IPS DF 19.7 (cell line): ENCODE results near the gene SNX21.
A peak's percentile ranks its signal among the peaks of the same experiment; 100 is the strongest.
"Not testable (repeated sequence)": the region's sequence is repeated elsewhere in the genome, so short reads cannot be mapped to it uniquely, and the experiment has no call there.

Experiments used
- DNase-seq: peaks from one replicate; pipeline ENCODE4 v3.0.0-alpha.2; 2013; ENCODE audit warnings: low read depth, low spot score

Gene SNX21, protein sequence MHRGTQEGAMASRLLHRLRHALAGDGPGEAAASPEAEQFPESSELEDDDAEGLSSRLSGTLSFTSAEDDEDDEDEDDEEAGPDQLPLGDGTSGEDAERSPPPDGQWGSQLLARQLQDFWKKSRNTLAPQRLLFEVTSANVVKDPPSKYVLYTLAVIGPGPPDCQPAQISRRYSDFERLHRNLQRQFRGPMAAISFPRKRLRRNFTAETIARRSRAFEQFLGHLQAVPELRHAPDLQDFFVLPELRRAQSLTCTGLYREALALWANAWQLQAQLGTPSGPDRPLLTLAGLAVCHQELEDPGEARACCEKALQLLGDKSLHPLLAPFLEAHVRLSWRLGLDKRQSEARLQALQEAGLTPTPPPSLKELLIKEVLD

DNA sequence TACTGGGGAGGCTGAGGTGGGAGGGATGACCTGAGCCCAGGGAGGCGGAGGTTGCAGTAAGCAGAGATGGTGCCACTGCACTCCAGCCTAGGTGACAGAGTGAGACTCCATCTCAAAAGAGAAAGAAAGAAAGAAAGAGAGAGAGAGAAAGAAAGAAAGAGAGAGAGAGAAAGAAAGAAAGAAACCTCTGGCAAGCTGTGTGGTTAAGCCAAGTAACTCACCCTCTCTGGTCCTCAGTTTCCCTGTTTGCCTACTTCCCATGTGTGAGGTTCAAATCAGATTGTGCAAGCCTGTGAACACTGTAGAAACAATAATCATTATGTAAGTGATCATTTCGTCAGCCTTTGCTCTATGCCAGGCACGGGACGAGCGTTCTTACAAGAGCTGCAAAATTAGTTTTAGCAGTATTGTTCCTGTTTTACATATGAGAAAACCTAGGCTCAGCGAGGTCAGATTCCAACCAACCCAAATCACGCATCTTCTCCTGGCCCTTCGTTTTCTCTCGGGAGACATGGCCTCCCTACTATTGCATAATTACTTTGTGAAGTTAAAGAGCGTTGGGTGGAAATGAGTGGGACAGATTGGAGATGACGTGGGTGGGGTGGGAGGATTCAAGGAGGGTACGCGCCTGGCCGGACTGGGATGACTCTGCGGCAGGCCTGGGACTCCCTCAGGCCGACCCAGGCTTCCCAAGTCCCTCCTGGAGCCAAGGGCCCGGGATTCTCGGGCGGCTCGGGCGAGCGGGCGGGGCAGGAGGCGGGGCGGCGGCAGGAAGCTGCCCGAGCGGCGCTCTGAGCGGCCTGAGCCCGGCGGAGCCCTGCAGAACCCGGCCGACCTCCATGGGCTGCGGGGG, at the start of gene SNX21:
TSS of gene SNX21 (plus strand) at position 770 of the 853 bp plus-strand sequence. CDS start 121 bp downstream, outside the sequence.
- DNase-seq = no peak

DNA sequence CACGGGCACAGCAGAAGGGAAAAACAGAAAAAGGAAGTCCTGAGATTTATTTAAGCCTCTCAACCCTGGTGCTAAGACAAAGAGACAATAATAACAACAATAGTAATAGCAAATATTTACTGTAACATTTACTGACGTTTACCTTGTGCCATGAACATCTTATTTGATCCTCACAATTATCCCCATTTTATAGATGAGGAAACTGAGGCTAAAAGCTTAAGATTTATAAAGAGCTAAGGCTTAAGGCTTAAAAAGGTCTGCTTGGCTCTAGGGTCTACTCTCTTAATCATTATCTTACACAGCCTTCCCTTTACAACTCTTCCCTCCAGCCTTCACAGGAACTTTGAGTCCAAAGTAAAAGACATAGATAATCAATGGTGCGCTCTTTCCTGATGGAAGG, 45.2 kb upstream of the SNX21 start:
- DNase-seq = no peak

DNA sequence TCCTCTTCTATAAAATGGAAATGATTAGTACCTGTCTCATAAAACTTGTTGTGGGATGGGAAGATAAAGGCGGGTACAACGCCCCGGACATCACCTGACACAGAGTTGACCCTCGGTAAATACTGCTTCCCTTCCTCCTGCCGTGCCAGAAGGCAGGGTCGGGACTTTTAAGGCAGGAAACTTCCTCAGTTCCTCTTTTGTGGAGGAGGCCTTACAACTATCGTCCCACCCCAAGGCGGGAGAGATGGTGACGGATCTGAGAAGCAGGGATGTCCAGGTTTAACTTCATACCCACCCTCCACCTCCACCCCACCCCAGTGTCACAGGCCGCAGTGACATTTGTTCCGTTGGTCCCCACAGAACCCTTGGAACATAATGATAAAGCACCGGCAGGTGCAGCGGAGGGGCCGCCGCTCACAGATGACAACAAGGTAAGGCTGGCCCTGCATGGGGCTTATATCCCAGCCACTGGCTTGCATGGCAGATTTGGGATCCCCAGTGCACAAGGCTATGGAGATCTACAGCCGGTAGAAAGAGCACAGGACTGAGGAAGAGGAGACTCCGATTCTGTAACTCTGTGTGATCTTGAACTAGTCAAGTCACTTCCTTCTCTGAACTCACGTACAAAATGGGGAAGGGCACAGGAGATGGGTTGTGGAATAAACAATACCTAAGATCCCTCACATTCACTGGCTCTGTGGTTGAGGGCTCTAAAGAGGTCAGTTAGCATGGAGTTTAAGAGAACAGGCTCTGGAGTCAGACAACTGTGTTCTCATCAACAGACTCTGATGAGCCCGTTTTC, 41.1 kb upstream of the SNX21 start:
- no peak for DNase-seq

DNA sequence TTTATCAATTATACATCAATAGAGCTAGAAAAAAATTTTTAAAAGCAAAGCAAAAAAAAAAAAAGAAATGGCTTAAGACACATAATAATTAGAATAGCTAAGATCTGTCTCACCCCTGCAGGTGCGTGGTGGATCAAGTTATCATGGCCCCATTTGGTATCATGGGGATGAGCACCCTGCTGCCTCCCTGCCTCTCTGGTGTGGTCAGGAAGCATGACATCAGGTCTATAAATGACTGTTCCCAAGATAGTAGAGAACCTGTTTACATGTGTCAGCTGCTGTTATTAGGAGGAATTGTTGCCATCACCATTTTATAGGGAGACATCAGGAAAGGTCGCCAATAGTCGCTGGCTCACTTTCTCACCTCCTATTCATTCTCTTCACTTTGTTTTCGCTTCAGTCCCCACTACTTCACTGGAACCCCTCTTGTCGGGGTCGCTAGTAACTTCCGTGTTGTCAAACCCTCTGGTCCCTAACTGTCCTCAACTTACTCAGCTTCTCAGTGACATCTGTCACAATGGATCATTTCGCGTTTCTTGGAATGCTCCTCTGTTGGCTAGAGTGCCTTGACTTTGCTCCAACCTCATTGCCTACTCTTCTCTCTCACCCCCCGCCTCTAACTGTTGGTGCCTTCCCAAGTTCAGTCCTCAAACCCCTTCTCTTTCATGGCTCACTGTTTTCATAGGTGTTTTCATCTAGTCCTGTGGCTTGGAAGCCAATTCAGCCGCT, 37.1 kb upstream of the SNX21 start:
- DNase-seq = no peak

DNA sequence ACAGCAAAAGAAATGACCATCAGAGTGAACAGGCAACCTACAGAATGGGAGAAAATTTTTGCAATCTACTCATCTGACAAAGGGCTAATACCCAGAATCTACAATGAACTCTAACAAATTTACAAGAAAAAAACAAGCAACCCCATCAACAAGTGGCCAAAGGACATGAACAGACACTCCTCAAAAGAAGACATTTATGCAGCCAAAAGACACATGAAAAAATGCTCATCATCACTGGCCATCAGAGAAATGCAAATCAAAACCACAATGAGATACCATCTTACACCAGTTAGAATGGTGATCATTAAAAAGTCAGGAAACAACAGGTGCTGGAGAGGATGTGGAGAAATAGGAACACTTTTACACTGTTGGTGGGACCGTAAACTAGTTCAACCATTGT, 36.1 kb upstream of the SNX21 start:
- DNase-seq = not testable (repeated sequence)

DNA sequence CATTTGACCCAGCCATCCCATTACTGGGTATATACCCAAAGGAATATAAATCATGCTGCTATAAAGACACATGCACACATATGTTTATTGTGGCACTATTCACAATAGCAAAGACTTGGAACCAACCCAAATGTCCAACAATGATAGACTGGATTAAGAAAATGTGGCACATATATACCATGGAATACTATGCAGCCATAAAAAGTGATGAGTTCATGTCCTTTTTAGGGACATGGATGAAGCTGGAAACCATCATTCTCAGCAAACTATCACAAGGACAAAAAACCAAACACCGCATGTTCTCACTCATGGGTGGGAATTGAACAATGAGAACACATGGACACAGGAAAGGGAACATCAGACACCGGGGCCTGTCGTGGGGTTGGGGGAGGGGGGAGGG, 35.6 kb upstream of the SNX21 start:
- not testable (repeated sequence) for DNase-seq

DNA sequence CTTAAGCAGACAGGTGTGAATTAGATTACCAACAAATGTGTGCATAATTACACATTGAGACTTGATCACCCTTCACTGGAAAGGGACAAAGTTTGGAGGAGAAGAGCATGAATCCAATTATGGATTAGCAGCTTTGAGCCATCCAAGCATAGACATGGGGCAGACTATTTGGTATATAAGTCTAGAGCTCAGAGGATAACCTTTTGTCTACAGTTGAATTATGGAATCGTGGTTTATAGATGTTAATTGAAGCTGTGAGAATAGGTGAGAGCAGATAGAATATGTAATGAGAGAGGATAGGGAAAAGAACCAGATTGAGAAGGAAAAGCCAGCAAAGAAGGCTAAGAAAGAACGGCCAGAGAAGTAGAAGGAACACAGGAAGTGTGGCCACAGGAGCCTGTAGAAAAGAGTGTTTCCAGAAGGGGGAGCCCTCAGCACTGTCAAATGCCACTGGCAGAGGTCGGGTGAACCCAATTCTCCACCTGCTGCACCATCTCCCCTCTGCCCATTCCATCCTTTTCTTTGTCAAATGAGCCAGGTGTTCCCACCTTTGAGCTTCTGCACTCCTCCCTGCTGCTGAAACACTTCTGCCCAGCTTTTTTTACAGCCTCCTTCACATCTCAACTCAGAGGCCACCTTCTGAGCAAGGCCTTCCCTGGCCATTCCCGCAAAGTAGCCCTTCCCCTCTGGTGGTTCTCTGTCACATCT, 34.5 kb upstream of the SNX21 start:
- peak; percentile 23 for DNase-seq

DNA sequence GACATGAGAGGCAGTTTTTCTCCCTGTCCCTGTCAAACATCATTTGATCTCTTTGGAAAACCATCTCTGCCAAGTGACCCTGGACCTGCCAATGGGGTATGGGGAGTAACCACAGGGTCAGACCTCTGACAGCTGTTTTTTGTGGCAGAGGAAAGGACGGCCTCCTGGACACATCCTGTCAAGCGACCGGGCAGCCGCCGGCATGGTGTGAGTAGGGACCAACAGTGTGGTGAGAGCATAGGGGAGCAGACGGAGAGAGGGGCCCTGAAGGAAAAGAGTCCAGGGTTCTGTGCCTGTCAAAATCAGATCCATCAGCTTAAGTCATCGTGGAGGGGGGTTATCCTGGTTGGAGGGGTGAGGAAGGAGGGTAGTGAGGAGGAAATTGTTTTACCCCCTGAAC, 31.7 kb upstream of the SNX21 start:
- no peak for DNase-seq

DNA sequence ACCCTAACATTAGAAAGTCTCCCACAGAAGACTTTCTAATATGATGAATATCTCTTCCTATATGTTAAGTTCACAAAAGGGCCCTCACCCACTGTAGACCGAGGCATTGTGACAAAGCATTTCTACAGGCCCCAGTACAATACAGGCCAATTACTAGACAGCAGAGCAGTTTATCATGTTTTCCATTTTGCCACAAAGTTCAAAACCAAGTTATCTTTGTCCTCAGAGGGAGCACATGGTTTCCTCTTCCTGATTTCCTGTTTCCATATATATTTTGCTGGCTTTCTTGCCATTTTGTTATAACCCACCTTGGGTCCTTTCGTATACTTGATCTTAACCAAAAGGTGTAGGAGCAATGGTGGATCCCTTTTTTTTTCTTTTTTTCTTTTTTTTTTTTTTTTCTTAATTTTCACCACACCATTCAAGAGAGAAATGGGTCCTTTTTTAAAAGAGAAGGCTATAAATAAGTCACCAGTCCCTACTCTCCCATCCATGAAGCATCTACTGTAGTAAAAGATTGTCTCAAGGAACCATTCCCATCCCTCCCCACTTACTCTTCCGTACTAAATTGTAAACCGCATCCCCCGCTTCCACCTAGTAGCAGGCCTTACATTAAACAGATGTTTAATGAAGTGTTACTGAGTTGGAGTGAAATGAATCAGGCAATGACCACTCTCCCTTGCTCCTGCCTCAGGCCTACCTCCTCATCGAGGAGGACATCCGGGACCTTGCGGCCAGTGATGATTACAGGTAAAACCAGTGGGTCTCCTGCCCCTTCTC, 23.2 kb upstream of the SNX21 start:
- DNase-seq = no peak

DNA sequence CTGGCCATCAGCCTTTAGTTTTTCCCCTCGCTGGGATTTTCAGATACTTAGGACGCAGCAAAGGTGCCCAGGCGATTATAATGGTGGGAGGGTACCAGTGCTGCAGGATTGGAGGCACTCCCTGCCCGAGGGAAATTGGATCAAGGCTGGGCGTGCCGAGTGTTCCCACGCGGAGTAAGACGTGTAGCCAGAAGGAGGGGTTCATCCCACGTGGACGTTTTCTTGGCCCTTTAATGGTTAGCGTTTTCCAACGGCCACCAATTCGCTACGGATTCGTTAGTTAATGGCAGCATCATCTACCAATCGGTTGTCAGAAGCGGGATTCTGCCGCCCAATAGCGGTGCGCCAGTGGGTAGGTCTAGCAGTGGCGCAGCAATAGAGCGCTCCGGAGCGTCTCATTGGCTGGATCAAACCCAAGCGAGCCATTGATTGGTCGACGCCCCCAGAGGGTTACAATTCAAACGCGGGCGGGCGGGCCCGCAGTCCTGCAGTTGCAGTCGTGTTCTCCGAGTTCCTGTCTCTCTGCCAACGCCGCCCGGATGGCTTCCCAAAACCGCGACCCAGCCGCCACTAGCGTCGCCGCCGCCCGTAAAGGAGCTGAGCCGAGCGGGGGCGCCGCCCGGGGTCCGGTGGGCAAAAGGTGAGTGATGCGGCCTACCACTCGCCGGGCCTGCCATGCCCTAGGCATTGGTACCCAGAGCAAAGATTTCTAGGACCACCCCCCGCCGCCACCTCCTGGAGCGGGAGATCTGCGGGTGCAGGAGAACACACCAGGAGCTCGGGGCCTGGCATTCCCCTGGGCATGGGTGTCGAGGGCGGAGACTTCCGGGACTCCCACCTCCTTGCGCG, 21.2 kb upstream of the SNX21 start, which contains the start of gene UBE2C:
TSS of gene UBE2C (plus strand) at position 488 of the 849 bp plus-strand sequence. CDS start at position 540, 52 bp downstream.
- DNase-seq = peak; percentile 100

DNA sequence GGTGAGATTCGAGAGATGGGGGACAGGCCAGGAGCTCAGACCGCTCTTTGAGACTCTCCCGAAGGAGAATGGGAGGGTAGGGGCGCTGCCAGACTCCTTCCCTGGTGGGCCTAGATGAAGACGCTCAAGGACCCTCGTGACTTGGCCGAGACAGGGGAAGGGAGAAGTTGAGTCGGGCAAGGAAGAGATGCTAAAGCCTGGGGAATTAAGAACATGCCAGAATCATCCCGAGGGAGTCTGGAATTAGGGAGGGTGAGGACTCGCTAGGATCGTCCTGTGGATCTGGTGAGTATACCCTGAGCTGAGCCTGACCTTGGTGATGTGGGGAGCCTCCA, 20.6 kb upstream of the SNX21 start:
- no peak for DNase-seq

DNA sequence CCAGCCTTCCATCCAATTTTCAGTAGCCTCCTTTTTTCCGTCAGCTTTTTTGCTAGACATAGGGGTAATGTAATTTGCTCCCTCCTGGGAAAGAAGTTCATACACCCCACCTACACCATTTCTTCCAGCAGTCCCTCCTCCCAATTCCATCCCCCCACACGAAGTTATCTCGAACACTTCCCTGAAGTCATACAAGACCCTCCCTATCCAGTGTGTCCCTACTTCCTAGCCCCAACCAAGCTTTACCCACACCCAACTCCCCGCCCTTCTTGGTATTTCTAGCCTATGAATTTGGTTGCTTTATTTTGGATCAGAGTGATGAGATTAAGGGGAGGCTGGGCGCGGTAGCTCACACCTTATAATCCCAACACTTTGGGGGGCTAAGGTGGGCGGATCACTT, 20.1 kb upstream of the SNX21 start:
- no peak for DNase-seq

DNA sequence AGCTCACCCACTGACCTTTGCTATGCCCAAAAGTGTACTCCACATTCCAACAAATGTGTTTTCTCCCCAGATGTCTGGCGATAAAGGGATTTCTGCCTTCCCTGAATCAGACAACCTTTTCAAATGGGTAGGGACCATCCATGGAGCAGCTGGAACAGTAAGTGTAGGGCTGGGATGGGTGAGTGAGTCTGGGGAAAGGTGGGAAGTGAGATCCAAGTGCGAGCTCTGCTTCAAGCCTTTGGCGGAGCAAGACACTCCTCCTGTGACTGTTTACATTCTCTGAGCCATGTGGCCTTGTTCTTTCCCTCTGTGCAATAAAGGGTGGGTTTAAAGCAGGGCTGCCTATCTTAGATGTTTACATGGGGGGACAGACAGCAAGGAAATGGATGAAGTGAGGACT, 19.3 kb upstream of the SNX21 start:
- no peak for DNase-seq

DNA sequence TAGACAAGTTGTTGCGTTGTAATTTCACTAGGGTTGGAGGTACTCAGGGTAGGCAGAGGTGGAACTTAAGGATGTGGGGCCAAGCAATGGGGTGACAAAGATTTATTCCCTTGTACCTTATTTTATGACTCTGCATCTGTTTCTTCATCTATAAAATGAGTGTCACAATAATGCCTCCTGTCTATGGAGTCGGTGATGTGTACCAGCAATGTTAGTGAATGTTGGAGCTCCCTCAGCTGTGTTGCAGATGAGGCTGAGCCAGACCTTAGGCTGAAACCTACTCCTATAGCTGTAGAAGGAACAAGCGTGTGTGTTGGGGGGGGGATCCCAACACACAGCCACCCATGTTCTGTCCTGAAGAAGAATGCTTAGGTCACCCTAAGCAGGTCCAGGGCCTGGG, 16.6 kb upstream of the SNX21 start:
- no peak for DNase-seq

DNA sequence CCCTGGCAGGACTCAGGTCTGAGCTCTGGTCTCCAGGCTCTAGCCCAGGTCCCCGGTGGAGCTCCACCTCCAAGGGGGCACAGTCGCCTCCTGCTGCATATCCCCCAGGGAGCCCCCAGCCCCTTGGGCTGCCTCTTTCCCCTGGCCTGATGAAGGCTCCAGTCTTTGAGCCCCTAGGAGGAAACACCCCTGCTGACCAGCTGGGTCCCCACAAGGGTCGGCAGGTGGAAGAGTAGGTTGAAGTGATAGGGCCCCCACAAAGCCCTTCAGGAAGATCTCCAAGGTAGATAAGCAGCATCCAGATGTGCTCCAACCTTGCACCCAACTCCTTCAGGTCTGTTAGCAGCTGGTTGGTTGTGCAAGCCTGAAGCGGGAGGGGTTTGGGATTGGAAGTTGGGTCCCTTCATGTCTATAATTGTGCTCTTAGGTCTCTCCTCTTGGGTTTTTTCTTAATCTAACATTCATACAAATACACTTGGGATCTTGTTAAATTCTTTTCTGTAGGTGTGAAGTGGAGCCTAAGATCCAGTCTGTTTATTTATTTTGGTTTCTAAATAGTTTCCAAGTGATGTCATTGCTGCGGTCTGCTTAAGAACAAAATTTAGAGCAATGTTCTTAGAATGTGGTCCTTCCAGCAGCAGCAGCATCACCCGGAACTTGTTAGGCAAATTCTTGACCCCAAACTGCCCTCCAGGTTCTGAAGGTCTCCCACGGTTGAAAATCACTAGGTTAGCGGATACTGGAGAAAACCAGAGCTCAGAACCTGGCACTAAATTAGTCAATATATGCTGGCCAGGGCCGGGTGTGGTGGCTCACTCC, 16.0 kb upstream of the SNX21 start:
- DNase-seq = no peak

DNA sequence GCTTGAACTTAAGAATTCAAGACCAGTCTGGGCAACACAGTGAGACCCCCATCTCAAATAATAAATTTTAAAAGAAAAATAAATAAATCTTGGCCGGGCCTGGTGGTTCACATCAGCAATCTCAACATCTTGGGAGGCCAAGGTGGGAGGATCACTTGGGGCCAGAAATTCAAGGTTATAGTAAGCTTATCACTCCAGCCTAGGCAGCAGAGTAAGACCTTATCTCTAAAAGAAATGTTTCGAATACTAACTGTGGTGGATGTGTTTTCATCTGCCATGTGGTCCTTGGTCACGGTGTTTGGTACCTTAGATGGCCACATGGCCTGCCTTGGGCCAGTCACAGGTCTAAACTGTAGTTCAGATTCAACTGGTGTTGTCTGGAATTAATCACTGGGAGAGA, 15.4 kb upstream of the SNX21 start:
- DNase-seq = no peak

DNA sequence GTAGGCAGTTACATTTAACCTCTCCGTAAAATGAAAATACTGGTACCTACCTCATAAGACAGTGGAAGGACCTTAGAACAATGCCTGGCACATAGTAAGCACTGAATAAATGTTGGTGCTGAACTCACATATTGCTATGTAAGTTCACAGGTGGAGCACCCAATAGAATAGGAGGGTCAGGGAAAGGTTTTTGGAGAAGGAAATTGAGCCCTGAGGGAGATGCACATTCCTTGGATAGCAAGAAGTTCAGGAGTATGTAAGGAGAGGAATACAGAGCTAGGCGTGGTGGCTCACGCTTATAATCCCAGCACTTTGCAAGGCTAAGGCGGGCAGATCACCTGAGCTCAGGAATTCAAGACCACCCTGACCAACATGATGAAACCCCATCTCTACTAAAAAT, 14.1 kb upstream of the SNX21 start:
- DNase-seq = no peak

DNA sequence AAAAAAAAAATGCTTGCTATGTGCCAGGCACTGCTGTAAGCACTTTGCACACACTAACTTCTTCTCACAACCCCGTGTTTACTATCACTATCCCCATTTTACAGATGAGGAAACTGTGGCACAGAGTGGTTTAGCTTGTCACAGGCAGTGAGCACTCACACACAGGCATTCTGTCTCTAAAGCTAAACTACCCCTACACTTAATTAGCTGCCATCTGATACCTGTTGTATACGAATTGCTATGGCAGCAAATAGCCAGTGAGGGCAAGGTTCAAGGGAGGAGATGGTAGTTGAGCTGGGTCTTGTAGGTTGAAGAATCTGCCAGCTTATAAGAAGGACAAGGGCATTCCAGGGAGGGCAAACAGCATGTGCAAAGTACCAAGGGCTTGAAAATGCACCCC, 11.7 kb upstream of the SNX21 start:
- DNase-seq = no peak
